Measurements from ENCODE around the gene CAPN5. TPM values are rescaled to one million over a fixed set of nuclear protein-coding genes. Genes with fewer than 3 reads are reported as not detected.

CAPN5 gene
- polyA plus RNA-seq, 1 experiment: 18.4 TPM

GRCh38 chr11:77074626-77075221, 8.0 kb downstream of the CAPN5 start:
- POLR2A ChIA-PET: no interaction called here
- CTCF ChIA-PET: interaction anchor here (1.3 to 4.4 kb wide), 6 partner anchors 8 to 40 kb away, joined by 4 to 41 read pairs (median 9); no protein-coding TSS in a partner anchor
- Histone ChIP-seq H3K27me3 (ENCODE audit: control insufficient read depth, insufficient read depth, low read length) (no peaks in the 10 kb centered on the region), H3K4me3 (ENCODE audit: low read depth, low read length) (no peak overlapping the region), H3K36me3 (ENCODE audit: control insufficient read depth, insufficient read depth, low read length) (no peaks in the 10 kb centered on the region)
- DNase-seq (ENCODE audit: low read depth): no peak
- no peak for TF ChIP-seq CTCF (IDR thresholded peaks at IDR 0.05; ENCODE audit: insufficient read depth, low read depth, low read length)

- no peak for DNase-seq (ENCODE audit: low read depth)
- Histone ChIP-seq H3K27me3 (ENCODE audit: control insufficient read depth, insufficient read depth, low read length) (no peaks in the 10 kb centered on the region), H3K4me3 (ENCODE audit: low read depth, low read length) (no peak overlapping the region), H3K36me3 (ENCODE audit: control insufficient read depth, insufficient read depth, low read length) (no peaks in the 10 kb centered on the region)
- POLR2A ChIA-PET: no interaction called here
- CTCF ChIA-PET: interaction anchor here (0.8 to 4.4 kb wide), 5 partner anchors 13 to 30 kb away, joined by 3 to 41 read pairs (median 4); no protein-coding TSS in a partner anchor
- no peak for TF ChIP-seq CTCF (IDR thresholded peaks at IDR 0.05; ENCODE audit: insufficient read depth, low read depth, low read length)
These were observed 8.7 kb downstream of the CAPN5 start for GRCh38 chr11:77075425-77075905.

GRCh38 chr11:77079666-77080065, 12.9 kb downstream of the CAPN5 start:
- TF ChIP-seq CTCF (IDR thresholded peaks at IDR 0.05; ENCODE audit: insufficient read depth, low read depth, low read length): no peak
- POLR2A ChIA-PET: no interaction called here

GRCh38 chr11:77080643-77081210, 14.0 kb downstream of the CAPN5 start:
- Histone ChIP-seq H3K4me3 (ENCODE audit: low read depth, low read length) (no peak overlapping the region), H3K27me3 (ENCODE audit: control insufficient read depth, insufficient read depth, low read length) (no peaks in the 10 kb centered on the region), H3K36me3 (ENCODE audit: control insufficient read depth, insufficient read depth, low read length) (peaks cover 1% of the 10 kb centered on the region; the same call in 1 of the 2 replicates)
- no peak for TF ChIP-seq CTCF (IDR thresholded peaks at IDR 0.05; ENCODE audit: insufficient read depth, low read depth, low read length)
- ChIA-PET CTCF (interaction anchor here (1.5 to 7.8 kb wide), 4 partner anchors 12 to 33 kb away, joined by 4 to 83 read pairs (median 12); no protein-coding TSS in a partner anchor), POLR2A (no interaction called here)
- DNase-seq (ENCODE audit: low read depth): no peak

More at GRCh38 chr11:77079666-77080065, 12.9 kb downstream of the CAPN5 start:
- CTCF ChIA-PET: interaction anchor here (1.7 to 7.8 kb wide), 3 partner anchors 13 to 33 kb away, joined by 6 to 83 read pairs (median 17); no protein-coding TSS in a partner anchor
- no peaks in the 10 kb centered on the region for H3K27me3 ChIP-seq (ENCODE audit: control insufficient read depth, insufficient read depth, low read length)
- H3K36me3 ChIP-seq (ENCODE audit: control insufficient read depth, insufficient read depth, low read length): no peaks in the 10 kb centered on the region
- no peak for DNase-seq (ENCODE audit: low read depth)
- no peak overlapping the region for H3K4me3 ChIP-seq (ENCODE audit: low read depth, low read length)

GRCh38 chr11:77081381-77081851, 14.6 kb downstream of the CAPN5 start:
- H3K4me3 ChIP-seq (ENCODE audit: low read depth, low read length): no peak overlapping the region
- POLR2A ChIA-PET: no interaction called here

More at GRCh38 chr11:77081381-77081851, 14.6 kb downstream of the CAPN5 start:
- DNase-seq (ENCODE audit: low read depth): no peak
- TF ChIP-seq CTCF (IDR thresholded peaks at IDR 0.05; ENCODE audit: insufficient read depth, low read depth, low read length): no peak
- no peaks in the 10 kb centered on the region for H3K27me3 ChIP-seq (ENCODE audit: control insufficient read depth, insufficient read depth, low read length)
- peaks cover 2% of the 10 kb centered on the region; the same call in 1 of the 2 replicates for H3K36me3 ChIP-seq (ENCODE audit: control insufficient read depth, insufficient read depth, low read length)
- CTCF ChIA-PET: interaction anchor here (1.1 to 7.8 kb wide), 10 partner anchors 8 to 162 kb away, joined by 3 to 83 read pairs (median 4); partner anchors contain the start of gene CAPN5
